ENCODE results near the gene DCPS. TPM values are rescaled to one million over a fixed set of nuclear protein-coding genes. Genes with fewer than 3 reads are reported as not detected.
"Not testable (repeated sequence)": the region's sequence is repeated elsewhere in the genome, so short reads cannot be mapped to it uniquely, and the experiment has no call there.

Gene DCPS
- polyA plus RNA-seq, 1 of the 3 experiments (the other 2 are of a cell fraction) = 48.1 TPM

DNA sequence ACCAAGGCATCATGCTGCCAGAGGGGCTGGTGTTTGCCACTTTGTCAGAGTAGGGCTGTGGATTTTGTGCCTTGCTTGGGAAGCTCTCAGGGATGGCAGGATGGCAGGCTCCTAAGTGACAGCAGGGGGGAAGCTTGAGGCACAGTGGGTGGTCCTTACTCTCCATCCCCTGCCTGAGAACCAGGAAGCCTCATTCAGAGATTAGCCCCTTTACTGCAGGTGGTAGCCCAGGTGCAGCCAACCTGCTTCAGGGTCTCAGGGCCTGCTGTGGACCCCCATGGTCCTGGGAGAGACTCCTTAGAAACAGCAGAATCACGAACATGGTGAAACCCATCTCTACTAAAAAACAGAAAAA lies 42.7 kb downstream of the DCPS start:
- peaks cover 41% of the 10 kb centered on the region for H3K79me2 ChIP-seq (ENCODE audit: insufficient read depth)
- peak overlapping the region; percentile 61 to 62 for H3K27ac ChIP-seq (ENCODE audit: low read depth in 2 of 2, low read length in 1 of 2)
- H3K27me3 ChIP-seq (ENCODE audit: insufficient read depth) = no peaks in the 10 kb centered on the region
- 100% methylated on average over 1 of the region's 1 CpG for WGBS (ENCODE audit: low lambda C conversion rate)
- ChIA-PET POLR2A (interaction anchor here (1.0 kb wide), 1 partner anchor 46 kb away, joined by 3 read pairs; no protein-coding TSS in a partner anchor), CTCF (no interaction called here)
- H4K20me1 ChIP-seq (ENCODE audit: insufficient read depth) = no peaks in the 10 kb centered on the region
- peak overlapping the region; percentile 23; the same call in 1 of the 2 replicates for H3K4me2 ChIP-seq
- TF ChIP-seq RFX5 (IDR thresholded peaks at IDR 0.05; ENCODE audit: low read length) (no peak), EZH2phosphoT487 (IDR thresholded peaks at IDR 0.05; ENCODE audit: borderline replicate concordance, low read depth) (no peak), NFIC (IDR thresholded peaks at IDR 0.05; ENCODE audit: borderline replicate concordance) (no peak), POLR2AphosphoS5 (IDR thresholded peaks at IDR 0.05; ENCODE audit: low read depth, low read length) (no peak), RAD21 (IDR thresholded peaks at IDR 0.05; ENCODE audit: low read length) (no peak), TAF1 (IDR thresholded peaks at IDR 0.05; ENCODE audit: borderline replicate concordance, low read depth, low read length) (no peak), FOSL2 (IDR thresholded peaks at IDR 0.05; ENCODE audit: borderline replicate concordance, low read depth) (no peak), RXRA (IDR thresholded peaks at IDR 0.05; ENCODE audit: borderline replicate concordance, low read depth) (no peak), MXI1 (IDR thresholded peaks at IDR 0.05; ENCODE audit: low read depth, low read length) (no peak)
- TF ChIP-seq, protein P1, sequence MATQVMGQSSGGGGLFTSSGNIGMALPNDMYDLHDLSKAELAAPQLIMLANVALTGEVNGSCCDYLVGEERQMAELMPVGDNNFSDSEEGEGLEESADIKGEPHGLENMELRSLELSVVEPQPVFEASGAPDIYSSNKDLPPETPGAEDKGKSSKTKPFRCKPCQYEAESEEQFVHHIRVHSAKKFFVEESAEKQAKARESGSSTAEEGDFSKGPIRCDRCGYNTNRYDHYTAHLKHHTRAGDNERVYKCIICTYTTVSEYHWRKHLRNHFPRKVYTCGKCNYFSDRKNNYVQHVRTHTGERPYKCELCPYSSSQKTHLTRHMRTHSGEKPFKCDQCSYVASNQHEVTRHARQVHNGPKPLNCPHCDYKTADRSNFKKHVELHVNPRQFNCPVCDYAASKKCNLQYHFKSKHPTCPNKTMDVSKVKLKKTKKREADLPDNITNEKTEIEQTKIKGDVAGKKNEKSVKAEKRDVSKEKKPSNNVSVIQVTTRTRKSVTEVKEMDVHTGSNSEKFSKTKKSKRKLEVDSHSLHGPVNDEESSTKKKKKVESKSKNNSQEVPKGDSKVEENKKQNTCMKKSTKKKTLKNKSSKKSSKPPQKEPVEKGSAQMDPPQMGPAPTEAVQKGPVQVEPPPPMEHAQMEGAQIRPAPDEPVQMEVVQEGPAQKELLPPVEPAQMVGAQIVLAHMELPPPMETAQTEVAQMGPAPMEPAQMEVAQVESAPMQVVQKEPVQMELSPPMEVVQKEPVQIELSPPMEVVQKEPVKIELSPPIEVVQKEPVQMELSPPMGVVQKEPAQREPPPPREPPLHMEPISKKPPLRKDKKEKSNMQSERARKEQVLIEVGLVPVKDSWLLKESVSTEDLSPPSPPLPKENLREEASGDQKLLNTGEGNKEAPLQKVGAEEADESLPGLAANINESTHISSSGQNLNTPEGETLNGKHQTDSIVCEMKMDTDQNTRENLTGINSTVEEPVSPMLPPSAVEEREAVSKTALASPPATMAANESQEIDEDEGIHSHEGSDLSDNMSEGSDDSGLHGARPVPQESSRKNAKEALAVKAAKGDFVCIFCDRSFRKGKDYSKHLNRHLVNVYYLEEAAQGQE (IDR thresholded peaks at IDR 0.05; ENCODE audit: low read depth, low read length) = no peak
- TF ChIP-seq, protein P2, sequence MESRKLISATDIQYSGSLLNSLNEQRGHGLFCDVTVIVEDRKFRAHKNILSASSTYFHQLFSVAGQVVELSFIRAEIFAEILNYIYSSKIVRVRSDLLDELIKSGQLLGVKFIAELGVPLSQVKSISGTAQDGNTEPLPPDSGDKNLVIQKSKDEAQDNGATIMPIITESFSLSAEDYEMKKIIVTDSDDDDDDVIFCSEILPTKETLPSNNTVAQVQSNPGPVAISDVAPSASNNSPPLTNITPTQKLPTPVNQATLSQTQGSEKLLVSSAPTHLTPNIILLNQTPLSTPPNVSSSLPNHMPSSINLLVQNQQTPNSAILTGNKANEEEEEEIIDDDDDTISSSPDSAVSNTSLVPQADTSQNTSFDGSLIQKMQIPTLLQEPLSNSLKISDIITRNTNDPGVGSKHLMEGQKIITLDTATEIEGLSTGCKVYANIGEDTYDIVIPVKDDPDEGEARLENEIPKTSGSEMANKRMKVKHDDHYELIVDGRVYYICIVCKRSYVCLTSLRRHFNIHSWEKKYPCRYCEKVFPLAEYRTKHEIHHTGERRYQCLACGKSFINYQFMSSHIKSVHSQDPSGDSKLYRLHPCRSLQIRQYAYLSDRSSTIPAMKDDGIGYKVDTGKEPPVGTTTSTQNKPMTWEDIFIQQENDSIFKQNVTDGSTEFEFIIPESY (IDR thresholded peaks at IDR 0.05; ENCODE audit: borderline replicate concordance, low read depth) = no peak
- H3K9me3 ChIP-seq = no peaks in the 10 kb centered on the region
- H3K9ac ChIP-seq = no peak overlapping the region
- no peak overlapping the region for H3K4me3 ChIP-seq (ENCODE audit: low read depth in 2 of 2, low read length in 1 of 2)
- no peak overlapping the region for H2AFZ ChIP-seq (ENCODE audit: low read depth)
- peaks cover 4 to 10% of the 10 kb centered on the region in 2 experiments for H3K36me3 ChIP-seq (replicated peaks in 1 of 2; ENCODE audit: control insufficient read depth in 1 of 2, insufficient read depth in 2 of 2, low read length in 1 of 2)
- H3K9me2 ChIP-seq = no peaks in the 10 kb centered on the region
- peaks cover 7% of the 10 kb centered on the region for H3F3A ChIP-seq (replicated peaks; ENCODE audit: insufficient read depth)
- DNase-seq = no peak
- H3K4me1 ChIP-seq (ENCODE audit: control insufficient read depth in 1 of 2, insufficient read depth in 2 of 2, low read depth in 1 of 2, low read length in 1 of 2) = peaks cover 22 to 42% of the 10 kb centered on the region in 2 experiments; a peak in 3 of 4 replicates

DNA sequence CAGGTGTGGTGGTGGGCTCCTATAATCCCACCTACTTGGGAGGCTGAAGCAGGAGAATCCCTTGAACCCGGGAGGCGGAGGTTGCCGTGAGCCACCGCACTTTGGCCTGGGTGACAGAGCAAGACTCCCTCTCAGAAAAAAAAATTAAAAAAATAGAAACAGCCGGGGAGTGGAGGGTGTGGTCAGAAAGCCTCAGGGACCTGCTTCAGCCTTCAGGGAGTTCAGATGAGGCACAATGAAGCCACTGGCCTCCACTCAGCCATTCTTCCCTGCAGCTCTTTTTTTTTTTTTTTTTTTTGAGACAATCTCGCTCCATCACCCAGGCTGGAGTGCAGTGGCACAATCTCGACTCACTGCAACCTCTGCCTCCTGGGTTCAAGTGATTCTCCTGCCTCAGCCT lies 43.1 kb downstream of the DCPS start:
- H3F3A ChIP-seq (replicated peaks; ENCODE audit: insufficient read depth); H3K27me3 ChIP-seq (ENCODE audit: insufficient read depth); H3K4me3 ChIP-seq (ENCODE audit: low read depth in 2 of 2, low read length in 1 of 2); H3K4me2 ChIP-seq; CTCF ChIA-PET; DNase-seq; H3K9me2 ChIP-seq; H3K9ac ChIP-seq; H3K9me3 ChIP-seq; H4K20me1 ChIP-seq (ENCODE audit: insufficient read depth); H2AFZ ChIP-seq (ENCODE audit: low read depth): not testable (repeated sequence)
- Histone ChIP-seq H3K27ac (ENCODE audit: low read depth in 2 of 2, low read length in 1 of 2) (peak overlapping the region in 1 of 2 experiments; percentile 62; a peak in 1 of 4 replicates), H3K4me1 (ENCODE audit: control insufficient read depth in 1 of 2, insufficient read depth in 2 of 2, low read depth in 1 of 2, low read length in 1 of 2) (peaks cover 19 to 41% of the 10 kb centered on the region in 2 experiments; a peak in 3 of 4 replicates), H3K79me2 (ENCODE audit: insufficient read depth) (peaks cover 44% of the 10 kb centered on the region), H3K36me3 (replicated peaks in 1 of 2; ENCODE audit: control insufficient read depth in 1 of 2, insufficient read depth in 2 of 2, low read length in 1 of 2) (peaks cover 6 to 10% of the 10 kb centered on the region in 2 experiments)
- POLR2A ChIA-PET = interaction anchor here (1.0 kb wide), 1 partner anchor 45 kb away, joined by 3 read pairs; no protein-coding TSS in a partner anchor
- WGBS (ENCODE audit: low lambda C conversion rate) = 87% methylated on average over 7 of the region's 7 CpGs

Data from SK-N-SH (cell line).